Erythroblast (primary cell): ENCODE data around the gene GMEB2.

Experiments
- GATA1 ChIP-seq: IDR thresholded peaks from 2 replicates; pipeline ENCODE4 v1.6.1; 2011; ENCODE audit warnings: low read depth, mild to moderate bottlenecking, control low read depth, low read length, moderate library complexity
- POLR2A ChIP-seq: IDR thresholded peaks from 2 replicates; pipeline ENCODE4 v1.6.1; 2011; ENCODE audit warnings: mild to moderate bottlenecking, low read length

DNA sequence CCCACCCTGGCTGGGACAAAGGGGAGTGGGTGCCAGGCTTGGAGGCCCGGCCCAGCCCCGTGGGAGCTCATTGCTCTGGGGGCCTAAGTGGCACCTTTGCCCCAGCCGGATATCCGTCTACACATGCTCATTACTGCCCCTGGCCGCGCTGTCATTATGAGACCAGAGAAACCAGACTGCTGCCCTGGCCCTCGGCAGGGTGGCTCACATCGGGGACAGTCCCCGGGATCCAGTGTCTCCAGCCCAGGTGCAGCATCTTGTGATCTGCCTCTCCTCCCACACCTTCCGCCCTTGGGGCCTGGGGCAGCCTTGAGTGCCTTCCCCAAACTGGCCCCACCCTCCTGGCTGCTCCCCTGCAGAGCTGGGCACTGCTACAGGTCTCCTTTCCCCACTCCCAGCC is 84.2 kb downstream of the GMEB2 start:
- TF ChIP-seq POLR2A (no peak), GATA1 (no peak)
